Natural killer cell (primary cell): ENCODE data around the gene ZNF277. TPM values are rescaled to one million over a fixed set of nuclear protein-coding genes. Genes with fewer than 3 reads are reported as not detected.

ENCODE experiments used
- ATAC-seq, 3 donors: fragments of 150-1000 bp in 2 of 3; fragments of 200-7000 bp in 1 of 3; cut with Tn5 transposase; 1 replicate in 1 of 3; 2 replicates in 2 of 3; pipeline ENCODE4 v1.10.0; 2021; ENCODE audit warnings: mild to moderate bottlenecking in 2 of 3, moderate library complexity in 2 of 3
- DNase-seq, 2 donors: peaks; one replicate each; pipeline versions ENCODE4 v3.0.0 to v3.0.0-alpha.2; 2013 to 2021; ENCODE audit warnings: mixed read lengths in 1 of 2
- H3K27ac ChIP-seq: one replicate; pipeline ENCODE4 v1.5.1; 2013; ENCODE audit warnings: mild to moderate bottlenecking, low read length
- H3K27me3 ChIP-seq: one replicate; pipeline ENCODE4 v1.6.1; 2013; ENCODE audit warnings: low read length; ENCODE audit not compliant: control insufficient read depth, insufficient read depth
- H3K36me3 ChIP-seq: one replicate; pipeline ENCODE4 v1.6.1; 2013; ENCODE audit warnings: low read length; ENCODE audit not compliant: control insufficient read depth, insufficient read depth
- H3K4me1 ChIP-seq: one replicate; pipeline ENCODE4 v1.6.1; 2013; ENCODE audit warnings: low read length; ENCODE audit not compliant: control insufficient read depth, insufficient read depth
- H3K4me3 ChIP-seq: one replicate; pipeline ENCODE4 v1.5.1; 2013; ENCODE audit warnings: low read length
- H3K9me3 ChIP-seq: one replicate; pipeline ENCODE4 v1.6.1; 2013; ENCODE audit warnings: low read length; ENCODE audit not compliant: control insufficient read depth, insufficient read depth
- H3K27ac Mint-ChIP-seq, 2 donors: one replicate each; pipeline ENCODE4 v1.8.0; 2022; ENCODE audit warnings: mild to moderate bottlenecking in 2 of 2, mixed read lengths in 2 of 2, moderate library complexity in 1 of 2
- H3K27me3 Mint-ChIP-seq, 2 donors: one replicate each; pipeline ENCODE4 v1.8.0; 2022; ENCODE audit warnings: low read depth in 2 of 2, mixed read lengths in 2 of 2
- H3K36me3 Mint-ChIP-seq: one replicate; pipeline ENCODE4 v1.8.0; 2022; ENCODE audit warnings: mixed read lengths
- H3K4me1 Mint-ChIP-seq, 2 donors: one replicate each; pipeline ENCODE4 v1.8.0; 2022; ENCODE audit warnings: mixed read lengths in 2 of 2
- H3K4me3 Mint-ChIP-seq: one replicate; pipeline ENCODE4 v1.8.0; 2022; ENCODE audit warnings: mild to moderate bottlenecking, moderate library complexity, mixed read lengths
- H3K9me3 Mint-ChIP-seq, 2 donors: one replicate each; pipeline ENCODE4 v1.8.0; 2022; ENCODE audit warnings: mixed read lengths in 2 of 2
- WGBS: methylation state at CpG from one replicate; pipeline ENCODE4 v1.1.7; 2013; ENCODE audit warnings: missing lambda C conversion rate; ENCODE audit not compliant: insufficient coverage; 5-methylcytosine and 5-hydroxymethylcytosine counted together
- intact Hi-C: fragments of 100-400 bp; cut with micrococcal nuclease; formaldehyde crosslinking; loops from one replicate; pipeline ENCODE4 v1.14.2; 2022
- total RNA-seq, 4 donors: library from RNA; stranded (reverse); fragments of 120-200 nt in 1 of 4; gene quantifications; one replicate each; pipeline versions ENCODE4 v1.2.3 to v1.2.4, GENCODE V29; 2013 to 2022
- TF ChIP-seq, protein P1 (sequence below): fragments of 200-600 bp; IDR thresholded peaks from one replicate; pipeline ENCODE4 v1.8.0; 2022; ENCODE audit warnings: antibody characterized with exemption

Gene ZNF277
- total RNA-seq, 3 donors from 2014 or later (not counting 1 experiment from before 2014, with no cell fraction given): 13.0 to 20.8 (median 16.7) TPM

DNA sequence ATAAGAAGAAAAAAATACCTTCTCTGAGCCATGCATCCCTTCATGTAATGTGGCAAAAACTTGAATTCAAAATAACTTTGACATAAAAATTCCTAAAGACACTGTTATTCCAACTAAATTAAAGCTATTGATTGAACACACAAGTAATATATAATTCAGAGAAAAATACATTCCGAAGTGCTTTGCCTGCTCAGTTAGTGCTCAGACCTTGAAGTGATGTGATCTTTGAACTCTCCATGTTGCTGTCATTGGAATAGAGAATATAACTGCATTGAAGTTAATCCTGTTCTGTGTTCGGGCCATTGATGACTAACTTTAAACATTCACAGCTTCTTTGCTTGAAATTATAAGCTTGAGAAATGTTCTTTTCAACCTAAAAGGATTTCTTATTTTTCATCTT is 129.8 kb downstream of the ZNF277 start:
- H3K27me3 Mint-ChIP-seq: no peaks in the 10 kb centered on the region
- Histone ChIP-seq H3K36me3 (peaks cover 36% of the 10 kb centered on the region), H3K27ac (no peak overlapping the region), H3K4me1 (no peaks in the 10 kb centered on the region), H3K27me3 (no peaks in the 10 kb centered on the region), H3K4me3 (no peak overlapping the region), H3K9me3 (no peaks in the 10 kb centered on the region)
- H3K27ac Mint-ChIP-seq: no peak overlapping the region
- WGBS: 92% methylated on average over 2 of the region's 2 CpGs
- TF ChIP-seq, protein P1, sequence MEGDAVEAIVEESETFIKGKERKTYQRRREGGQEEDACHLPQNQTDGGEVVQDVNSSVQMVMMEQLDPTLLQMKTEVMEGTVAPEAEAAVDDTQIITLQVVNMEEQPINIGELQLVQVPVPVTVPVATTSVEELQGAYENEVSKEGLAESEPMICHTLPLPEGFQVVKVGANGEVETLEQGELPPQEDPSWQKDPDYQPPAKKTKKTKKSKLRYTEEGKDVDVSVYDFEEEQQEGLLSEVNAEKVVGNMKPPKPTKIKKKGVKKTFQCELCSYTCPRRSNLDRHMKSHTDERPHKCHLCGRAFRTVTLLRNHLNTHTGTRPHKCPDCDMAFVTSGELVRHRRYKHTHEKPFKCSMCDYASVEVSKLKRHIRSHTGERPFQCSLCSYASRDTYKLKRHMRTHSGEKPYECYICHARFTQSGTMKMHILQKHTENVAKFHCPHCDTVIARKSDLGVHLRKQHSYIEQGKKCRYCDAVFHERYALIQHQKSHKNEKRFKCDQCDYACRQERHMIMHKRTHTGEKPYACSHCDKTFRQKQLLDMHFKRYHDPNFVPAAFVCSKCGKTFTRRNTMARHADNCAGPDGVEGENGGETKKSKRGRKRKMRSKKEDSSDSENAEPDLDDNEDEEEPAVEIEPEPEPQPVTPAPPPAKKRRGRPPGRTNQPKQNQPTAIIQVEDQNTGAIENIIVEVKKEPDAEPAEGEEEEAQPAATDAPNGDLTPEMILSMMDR: no peak
- peaks cover 22% of the 10 kb centered on the region for H3K36me3 Mint-ChIP-seq
- no peaks in the 10 kb centered on the region for H3K9me3 Mint-ChIP-seq
- no peak for ATAC-seq
- intact Hi-C loops: no loop called here
- no peak for DNase-seq
- H3K4me3 Mint-ChIP-seq: no peak overlapping the region
- peaks cover 0 to 3% of the 10 kb centered on the region in 2 donors for H3K4me1 Mint-ChIP-seq

DNA sequence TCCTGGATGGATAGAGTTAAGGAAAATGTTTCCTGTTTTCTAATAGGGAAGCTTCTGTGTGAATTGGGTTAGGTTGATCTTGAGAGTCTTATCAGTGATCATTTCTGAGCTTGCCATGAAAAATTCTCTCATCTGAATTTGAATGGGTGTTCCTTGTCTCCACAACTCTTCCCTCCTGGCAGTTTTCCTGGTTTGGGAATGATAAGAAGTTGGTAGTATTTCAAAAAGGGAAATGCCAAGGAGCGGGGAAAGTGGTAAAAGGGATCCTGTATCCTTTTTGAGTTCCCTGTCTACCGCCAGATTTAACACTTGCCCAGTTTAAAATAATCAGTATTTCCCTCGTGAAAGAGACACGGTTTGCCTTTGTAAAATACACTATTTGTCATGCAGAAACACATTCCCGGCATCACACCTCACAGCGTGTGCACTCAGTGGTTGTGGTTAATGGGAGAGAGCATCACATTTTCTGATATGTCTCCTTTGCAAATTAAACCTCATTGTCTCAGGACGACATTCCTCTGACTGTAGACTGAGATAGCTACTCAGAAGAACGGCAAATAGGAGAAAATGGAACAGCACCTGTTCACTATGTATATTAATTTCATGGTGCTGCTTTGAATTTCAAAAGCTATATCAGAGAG is 130.6 kb downstream of the ZNF277 start:
- H3K36me3 ChIP-seq: peaks cover 44% of the 10 kb centered on the region
- H3K27ac Mint-ChIP-seq: no peak overlapping the region
- no peaks in the 10 kb centered on the region for H3K27me3 Mint-ChIP-seq

DNA sequence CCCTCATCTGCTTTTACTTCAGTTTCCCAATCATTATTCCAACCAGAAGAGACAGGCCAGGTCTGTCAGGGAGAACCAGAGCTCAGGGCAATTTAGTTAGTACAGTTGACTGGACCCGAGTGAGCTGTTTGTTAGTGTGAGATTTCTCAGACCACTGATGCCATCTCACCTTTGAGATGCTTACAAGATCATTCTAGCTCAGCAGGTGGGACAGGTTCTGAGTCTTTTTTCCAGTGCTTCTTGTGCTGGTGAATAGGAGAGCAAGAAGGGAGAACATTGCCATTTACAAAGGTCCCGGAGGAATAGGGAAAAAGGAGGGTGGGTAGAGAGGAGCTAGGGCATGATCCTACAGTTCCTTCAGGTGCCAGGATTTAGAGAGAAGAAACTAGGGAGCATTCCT is 131.4 kb downstream of the ZNF277 start:
- intact Hi-C loops: no loop called here
- Mint-ChIP-seq H3K4me1 (peaks cover 0 to 3% of the 10 kb centered on the region in 2 donors), H3K9me3 (no peaks in the 10 kb centered on the region), H3K36me3 (peaks cover 25% of the 10 kb centered on the region), H3K27ac (no peak overlapping the region), H3K4me3 (no peak overlapping the region), H3K27me3 (no peaks in the 10 kb centered on the region)
- DNase-seq (no peak), ATAC-seq (no peak)
- TF ChIP-seq, protein P1: no peak
- peaks cover 51% of the 10 kb centered on the region for H3K36me3 ChIP-seq
- 93% methylated on average over 2 of the region's 2 CpGs for WGBS
- no peak overlapping the region for H3K4me3 ChIP-seq
- no peaks in the 10 kb centered on the region for H3K27me3 ChIP-seq
- H3K27ac ChIP-seq: no peak overlapping the region
- no peaks in the 10 kb centered on the region for H3K4me1 ChIP-seq
- no peaks in the 10 kb centered on the region for H3K9me3 ChIP-seq

More for the DNA sequence above, 130.6 kb downstream of the ZNF277 start:
- Mint-ChIP-seq H3K4me1 (peaks cover 0 to 3% of the 10 kb centered on the region in 2 donors), H3K9me3 (no peaks in the 10 kb centered on the region), H3K4me3 (no peak overlapping the region), H3K36me3 (peaks cover 22% of the 10 kb centered on the region)
- 100% methylated on average over 6 of the region's 8 CpGs for WGBS
- Histone ChIP-seq H3K27me3 (no peaks in the 10 kb centered on the region), H3K9me3 (no peaks in the 10 kb centered on the region), H3K4me1 (no peaks in the 10 kb centered on the region), H3K4me3 (no peak overlapping the region), H3K27ac (no peak overlapping the region)
- intact Hi-C loops: no loop called here
- DNase-seq (no peak), ATAC-seq (no peak)
- TF ChIP-seq, protein P1: no peak

DNA sequence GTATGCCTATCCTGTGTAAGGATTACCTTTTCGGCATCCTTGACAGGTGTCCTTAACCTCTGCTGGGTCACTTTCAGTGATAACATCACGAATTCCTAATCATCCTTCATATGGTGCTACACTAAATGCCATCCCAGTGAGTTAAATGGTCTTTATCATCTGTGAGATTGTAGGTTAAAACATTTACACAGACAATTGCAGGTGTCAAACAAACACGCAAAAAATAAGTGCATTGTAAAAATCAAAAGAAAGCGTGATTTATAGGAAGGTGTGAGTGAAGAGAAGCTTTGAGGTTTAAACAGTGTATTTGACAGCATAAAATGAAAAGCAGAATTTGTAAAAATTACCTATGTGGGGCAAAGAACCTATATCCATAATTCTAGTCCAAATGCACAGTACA is 132.3 kb downstream of the ZNF277 start:
- Mint-ChIP-seq H3K36me3 (peaks cover 32% of the 10 kb centered on the region), H3K27me3 (no peaks in the 10 kb centered on the region), H3K4me3 (no peak overlapping the region), H3K27ac (no peak overlapping the region), H3K9me3 (no peaks in the 10 kb centered on the region), H3K4me1 (peaks cover 0 to 3% of the 10 kb centered on the region in 2 donors)
- WGBS: 97% methylated on average over 3 of the region's 4 CpGs
- Histone ChIP-seq H3K27me3 (no peaks in the 10 kb centered on the region), H3K36me3 (peaks cover 57% of the 10 kb centered on the region), H3K9me3 (no peaks in the 10 kb centered on the region), H3K4me1 (no peaks in the 10 kb centered on the region), H3K27ac (no peak overlapping the region), H3K4me3 (no peak overlapping the region)
- DNase-seq: no peak
- TF ChIP-seq, protein P1: no peak
- intact Hi-C loops: no loop called here
- no peak for ATAC-seq
